Measurements from ENCODE around the gene SLC22A31. TPM values are rescaled to one million over a fixed set of nuclear protein-coding genes. Genes with fewer than 3 reads are reported as not detected.
"Not testable (repeated sequence)": the region's sequence is repeated elsewhere in the genome, so short reads cannot be mapped to it uniquely, and the experiment has no call there.

Gene SLC22A31
- total RNA-seq, 1 experiment from 2014 or later, result 0.47 TPM

DNA sequence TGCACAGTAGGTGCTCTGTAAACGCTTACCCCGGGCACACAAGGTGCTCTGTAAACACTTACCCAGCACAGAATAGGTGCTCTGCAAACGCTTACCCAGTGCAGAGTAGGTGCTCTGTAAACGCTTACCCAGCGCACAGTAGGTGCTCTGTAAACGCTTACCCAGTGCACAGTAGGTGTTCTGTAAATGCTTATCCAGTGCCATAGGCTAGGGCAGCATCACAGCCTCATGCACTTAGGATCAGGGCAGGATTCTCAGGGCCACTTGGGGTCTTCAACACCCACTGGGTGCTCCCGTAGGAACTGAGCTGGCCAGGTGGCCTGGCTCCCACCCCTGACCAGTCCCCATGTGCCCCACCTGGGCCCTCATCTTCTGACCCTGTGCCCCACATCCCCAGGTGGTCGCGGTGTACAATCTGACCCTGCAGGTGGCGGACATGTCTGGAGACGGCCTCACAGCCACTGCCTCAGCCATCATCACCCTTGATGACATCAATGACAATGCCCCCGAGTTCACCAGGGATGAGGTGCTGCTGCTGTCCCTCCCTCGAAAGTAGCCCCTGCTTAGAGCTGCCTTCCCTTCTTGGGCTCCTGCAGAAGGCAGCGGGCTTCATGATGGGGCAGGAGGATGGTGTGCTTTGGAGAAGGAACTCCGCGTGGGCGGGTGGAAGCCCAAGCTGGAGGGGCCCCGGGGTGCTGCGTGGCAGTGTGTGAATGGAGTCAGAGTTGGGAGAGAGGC, 13.1 kb downstream of the SLC22A31 start:
- H3K9me3 ChIP-seq (ENCODE audit: low read depth, low read length, poor library complexity, severe bottlenecking), result no peaks in the 10 kb centered on the region
- intact Hi-C loops (cut with micrococcal nuclease; ENCODE audit: unreplicated experiment), result no loop called here
- ChIA-PET CTCF (no interaction called here), POLR2A (ENCODE audit: low non-redundant PET) (no interaction called here)
- H3K4me3 ChIP-seq (ENCODE audit: low read depth, low read length, poor library complexity, severe bottlenecking), result no peak overlapping the region
- no peaks in the 10 kb centered on the region for H3K27me3 ChIP-seq (replicated peaks; ENCODE audit: insufficient read depth, low read depth, low read length, poor library complexity)
- H3K36me3 ChIP-seq (ENCODE audit: insufficient read depth, low read length, poor library complexity, severe bottlenecking), result no peaks in the 10 kb centered on the region
- no peaks in the 10 kb centered on the region for H3K4me1 ChIP-seq (ENCODE audit: insufficient read depth, low read length, poor library complexity, severe bottlenecking)
- no peak overlapping the region for H3K27ac ChIP-seq (ENCODE audit: low read depth, low read length, poor library complexity, severe bottlenecking)
- no TSS peak for BruUV-seq (replicated peaks)
- TF ChIP-seq EZH2 (IDR thresholded peaks at IDR 0.05; ENCODE audit: borderline replicate concordance, low read depth, low read length, poor library complexity, severe bottlenecking), result no peak
- DNase-seq (ENCODE audit: low spot score), result peak; percentile 62

DNA sequence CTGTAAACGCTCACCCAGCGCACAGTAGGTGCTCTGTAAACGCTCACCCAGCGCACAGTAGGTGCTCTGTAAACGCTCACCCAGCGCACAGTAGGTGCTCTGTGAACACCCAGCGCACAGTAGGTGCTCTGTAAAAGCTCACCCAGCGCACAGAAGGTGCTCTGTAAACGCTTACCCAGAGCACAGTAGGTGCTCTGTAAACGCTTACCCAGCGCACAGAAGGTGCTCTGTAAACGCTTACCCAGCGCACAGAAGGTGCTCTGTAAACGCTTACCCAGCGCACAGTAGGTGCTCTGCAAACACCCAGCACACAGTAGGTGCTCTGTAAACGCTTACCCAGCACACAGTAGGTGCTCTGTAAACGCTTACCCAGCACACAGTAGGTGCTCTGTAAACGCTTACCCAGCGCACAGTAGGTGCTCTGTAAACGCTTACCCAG, 13.7 kb downstream of the SLC22A31 start:
- CTCF ChIA-PET; BruUV-seq (replicated peaks); intact Hi-C loops (cut with micrococcal nuclease; ENCODE audit: unreplicated experiment): not testable (repeated sequence)

DNA sequence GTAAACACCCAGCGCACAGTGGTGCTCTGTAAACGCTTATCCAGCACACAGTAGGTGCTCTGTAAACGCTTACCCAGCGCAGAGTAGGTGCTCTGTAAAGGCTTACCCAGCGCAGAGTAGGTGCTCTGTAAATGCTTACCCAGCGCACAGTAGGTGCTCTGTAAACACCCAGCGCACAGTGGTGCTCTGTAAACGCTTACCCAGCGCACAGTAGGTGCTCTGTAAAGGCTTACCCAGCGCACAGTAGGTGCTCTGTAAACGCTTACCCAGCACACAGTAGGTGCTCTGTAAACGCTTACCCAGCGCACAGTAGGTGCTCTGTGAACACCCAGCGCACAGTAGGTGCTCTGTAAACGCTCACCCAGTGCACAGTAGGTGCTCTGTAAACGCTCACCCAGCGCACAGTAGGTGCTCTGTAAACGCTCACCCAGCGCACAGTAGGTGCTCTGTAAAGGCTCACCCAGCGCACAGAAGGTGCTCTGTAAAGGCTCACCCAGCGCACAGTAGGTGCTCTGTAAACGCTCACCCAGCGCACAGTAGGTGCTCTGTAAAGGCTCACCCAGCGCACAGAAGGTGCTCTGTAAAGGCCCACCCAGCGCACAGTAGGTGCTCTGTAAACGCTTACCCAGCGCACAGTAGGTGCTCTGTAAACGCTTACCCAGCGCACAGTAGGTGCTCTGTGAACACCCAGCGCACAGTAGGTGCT, 14.3 kb downstream of the SLC22A31 start:
- H3K4me3 ChIP-seq (ENCODE audit: low read depth, low read length, poor library complexity, severe bottlenecking); H3K4me1 ChIP-seq (ENCODE audit: insufficient read depth, low read length, poor library complexity, severe bottlenecking); H3K36me3 ChIP-seq (ENCODE audit: insufficient read depth, low read length, poor library complexity, severe bottlenecking); DNase-seq (ENCODE audit: low spot score); CTCF ChIA-PET; intact Hi-C loops (cut with micrococcal nuclease; ENCODE audit: unreplicated experiment); H3K9me3 ChIP-seq (ENCODE audit: low read depth, low read length, poor library complexity, severe bottlenecking); H3K27ac ChIP-seq (ENCODE audit: low read depth, low read length, poor library complexity, severe bottlenecking); BruUV-seq (replicated peaks); POLR2A ChIA-PET (ENCODE audit: low non-redundant PET); H3K27me3 ChIP-seq (replicated peaks; ENCODE audit: insufficient read depth, low read depth, low read length, poor library complexity): not testable (repeated sequence)

More for the DNA sequence above, 13.7 kb downstream of the SLC22A31 start:
- H3K4me1 ChIP-seq (ENCODE audit: insufficient read depth, low read length, poor library complexity, severe bottlenecking); POLR2A ChIA-PET (ENCODE audit: low non-redundant PET); H3K27me3 ChIP-seq (replicated peaks; ENCODE audit: insufficient read depth, low read depth, low read length, poor library complexity); H3K36me3 ChIP-seq (ENCODE audit: insufficient read depth, low read length, poor library complexity, severe bottlenecking); H3K9me3 ChIP-seq (ENCODE audit: low read depth, low read length, poor library complexity, severe bottlenecking); H3K4me3 ChIP-seq (ENCODE audit: low read depth, low read length, poor library complexity, severe bottlenecking); H3K27ac ChIP-seq (ENCODE audit: low read depth, low read length, poor library complexity, severe bottlenecking); DNase-seq (ENCODE audit: low spot score): not testable (repeated sequence)

DNA sequence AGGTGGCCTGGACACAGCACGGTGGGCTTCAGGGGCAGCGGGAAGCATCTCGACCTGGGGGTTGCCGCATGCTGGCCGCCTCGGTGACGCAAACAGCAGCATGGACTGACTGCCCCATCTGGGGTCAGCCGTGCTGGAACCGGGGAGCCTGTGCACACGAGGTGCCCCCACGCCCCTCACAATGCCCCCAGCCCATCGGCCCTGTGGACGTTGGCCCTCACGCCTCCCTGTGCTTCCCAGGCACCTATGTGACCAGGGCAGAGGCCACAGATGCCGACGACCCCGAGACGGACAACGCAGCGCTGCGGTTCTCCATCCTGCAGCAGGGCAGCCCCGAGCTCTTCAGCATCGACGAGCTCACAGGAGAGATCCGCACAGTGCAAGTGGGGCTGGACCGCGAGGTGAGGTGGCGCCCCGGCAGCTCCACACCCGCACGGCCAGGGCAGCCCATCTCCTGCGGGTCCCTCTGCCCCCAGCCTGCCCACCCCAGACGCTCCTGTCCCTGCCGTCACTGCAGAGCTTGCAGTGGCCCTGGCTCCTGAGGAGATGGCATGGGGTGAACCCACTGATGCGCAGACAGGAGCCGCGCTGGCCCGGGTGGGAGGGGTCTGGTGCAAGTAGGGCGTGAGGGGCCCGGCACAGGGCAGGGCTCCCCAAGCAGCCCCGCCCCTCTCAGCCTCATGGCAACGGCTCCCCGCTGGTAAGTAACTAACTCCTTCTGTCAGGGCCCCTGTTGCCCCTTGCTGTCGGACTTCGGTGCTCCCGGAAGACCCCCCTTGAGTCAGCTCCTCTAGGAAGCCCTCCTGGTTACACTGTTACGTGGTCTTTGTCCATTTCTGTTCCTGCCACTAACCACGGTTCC, 15.2 kb downstream of the SLC22A31 start:
- intact Hi-C loops (cut with micrococcal nuclease; ENCODE audit: unreplicated experiment), result no loop called here
- Histone ChIP-seq H3K27me3 (replicated peaks; ENCODE audit: insufficient read depth, low read depth, low read length, poor library complexity) (no peaks in the 10 kb centered on the region), H3K4me1 (ENCODE audit: insufficient read depth, low read length, poor library complexity, severe bottlenecking) (no peaks in the 10 kb centered on the region), H3K9me3 (ENCODE audit: low read depth, low read length, poor library complexity, severe bottlenecking) (no peaks in the 10 kb centered on the region), H3K4me3 (ENCODE audit: low read depth, low read length, poor library complexity, severe bottlenecking) (no peak overlapping the region), H3K36me3 (ENCODE audit: insufficient read depth, low read length, poor library complexity, severe bottlenecking) (no peaks in the 10 kb centered on the region), H3K27ac (ENCODE audit: low read depth, low read length, poor library complexity, severe bottlenecking) (no peak overlapping the region)
- CTCF ChIA-PET, result no interaction called here
- no TSS peak for BruUV-seq (replicated peaks)
- POLR2A ChIA-PET (ENCODE audit: low non-redundant PET), result no interaction called here
- DNase-seq (ENCODE audit: low spot score), result no peak
- no peak for TF ChIP-seq EZH2 (IDR thresholded peaks at IDR 0.05; ENCODE audit: borderline replicate concordance, low read depth, low read length, poor library complexity, severe bottlenecking)
- TF ChIP-seq, protein P1, sequence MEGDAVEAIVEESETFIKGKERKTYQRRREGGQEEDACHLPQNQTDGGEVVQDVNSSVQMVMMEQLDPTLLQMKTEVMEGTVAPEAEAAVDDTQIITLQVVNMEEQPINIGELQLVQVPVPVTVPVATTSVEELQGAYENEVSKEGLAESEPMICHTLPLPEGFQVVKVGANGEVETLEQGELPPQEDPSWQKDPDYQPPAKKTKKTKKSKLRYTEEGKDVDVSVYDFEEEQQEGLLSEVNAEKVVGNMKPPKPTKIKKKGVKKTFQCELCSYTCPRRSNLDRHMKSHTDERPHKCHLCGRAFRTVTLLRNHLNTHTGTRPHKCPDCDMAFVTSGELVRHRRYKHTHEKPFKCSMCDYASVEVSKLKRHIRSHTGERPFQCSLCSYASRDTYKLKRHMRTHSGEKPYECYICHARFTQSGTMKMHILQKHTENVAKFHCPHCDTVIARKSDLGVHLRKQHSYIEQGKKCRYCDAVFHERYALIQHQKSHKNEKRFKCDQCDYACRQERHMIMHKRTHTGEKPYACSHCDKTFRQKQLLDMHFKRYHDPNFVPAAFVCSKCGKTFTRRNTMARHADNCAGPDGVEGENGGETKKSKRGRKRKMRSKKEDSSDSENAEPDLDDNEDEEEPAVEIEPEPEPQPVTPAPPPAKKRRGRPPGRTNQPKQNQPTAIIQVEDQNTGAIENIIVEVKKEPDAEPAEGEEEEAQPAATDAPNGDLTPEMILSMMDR (conservative IDR thresholded peaks at IDR 0.05; ENCODE audit: low read depth, low read length), result no peak

Data from A673 (cell line).